Stimulated activated CD4-positive, alpha-beta T cell treated with anti-CD3 and anti-CD28 coated beads, TNF-alpha, amount 100 ng/mL, for 48 hours (primary cell): ENCODE results near the gene PES1.
"Not testable (repeated sequence)": the region's sequence is repeated elsewhere in the genome, so short reads cannot be mapped to it uniquely, and the experiment has no call there.

Source experiments
- DNase-seq, 3 donors: peaks; one replicate each; pipeline ENCODE4 v3.0.0-alpha.2; 2020; ENCODE audit warnings: low read depth in 3 of 3

The PES1 gene

GRCh38 chr22:30575859-30576258, 15.9 kb downstream of the PES1 start:
- DNase-seq, result no peak

- no peak for DNase-seq
These were observed 16.6 kb downstream of the PES1 start for GRCh38 chr22:30574997-30575671.

- no peak for DNase-seq
These were observed 17.4 kb downstream of the PES1 start, which contains the start of gene GAL3ST1 for GRCh38 chr22:30574095-30574981. TSS of gene GAL3ST1 (minus strand) at chr22:30574665. CDS start at chr22:30557392, 17,273 bp downstream.

- no peak for DNase-seq
These were observed 18.1 kb downstream of the PES1 start for GRCh38 chr22:30573594-30574094.

GRCh38 chr22:30572840-30573593, 18.7 kb downstream of the PES1 start:
- no peak for DNase-seq

GRCh38 chr22:30572210-30572609, 19.5 kb downstream of the PES1 start:
- no peak for DNase-seq

- no peak for DNase-seq
These were observed 22.0 kb downstream of the PES1 start for GRCh38 chr22:30569674-30570202.

- DNase-seq, result no peak
These were observed 23.4 kb downstream of the PES1 start for GRCh38 chr22:30568137-30568805.

GRCh38 chr22:30567277-30567676, 24.4 kb downstream of the PES1 start:
- not testable (repeated sequence) for DNase-seq

GRCh38 chr22:30566125-30566524, 25.6 kb downstream of the PES1 start:
- DNase-seq, result no peak

GRCh38 chr22:30565341-30565740, 26.4 kb downstream of the PES1 start:
- DNase-seq, result no peak

GRCh38 chr22:30564761-30565119, 27.0 kb downstream of the PES1 start:
- no peak for DNase-seq

- no peak for DNase-seq
These were observed 27.5 kb downstream of the PES1 start for GRCh38 chr22:30564045-30564760.

GRCh38 chr22:30562366-30562765, 29.3 kb downstream of the PES1 start:
- no peak for DNase-seq

GRCh38 chr22:30561402-30562189, 30.1 kb downstream of the PES1 start:
- no peak for DNase-seq

GRCh38 chr22:30560643-30561202, 31.0 kb downstream of the PES1 start:
- DNase-seq, result peak in 1 of 3 donors; percentile 13

GRCh38 chr22:30559889-30560288, 31.8 kb downstream of the PES1 start:
- DNase-seq, result no peak

GRCh38 chr22:30557243-30557642, 34.5 kb downstream of the PES1 start:
- DNase-seq, result no peak

- no peak for DNase-seq
These were observed 35.3 kb downstream of the PES1 start for GRCh38 chr22:30556388-30556787.
